Body of pancreas (tissue), 4 donors: ENCODE measurements around the gene PSMD3. TPM values are rescaled to one million over a fixed set of nuclear protein-coding genes. Genes with fewer than 3 reads are reported as not detected.

Source experiments
- ATAC-seq: fragments of 150-250 bp; one replicate; pipeline ENCODE4 v1.9.1; 2016
- DNase-seq, 4 donors: peaks; one replicate each; pipeline ENCODE4 v3.0.0-alpha.2; 2019
- H3K27ac ChIP-seq, 4 donors: fragments of 200-600 bp; sonication (generic); 1 replicate in 3 of 4; 2 replicates in 1 of 4; pipeline versions ENCODE4 v1.5.1 to v1.6.1; 2016 to 2019; ENCODE audit warnings: mild to moderate bottlenecking in 1 of 4, mixed read lengths in 1 of 4, moderate library complexity in 1 of 4
- H3K27me3 ChIP-seq, 2 donors: fragments of 200-600 bp; sonication (generic); one replicate each; pipeline ENCODE4 v1.6.0; 2016; ENCODE audit warnings: mild to moderate bottlenecking in 1 of 2
- H3K36me3 ChIP-seq, 2 donors: fragments of 200-600 bp; sonication (generic); replicated peaks in 1 of 2; 2 replicates each; pipeline ENCODE4 v1.5.1; 2016; ENCODE audit warnings: low read depth in 2 of 2; ENCODE audit not compliant: insufficient read depth in 1 of 2
- H3K4me1 ChIP-seq: fragments of 200-600 bp; sonication (generic); one replicate; pipeline ENCODE4 v1.6.0; 2016
- H3K4me3 ChIP-seq, 2 donors: fragments of 200-600 bp; sonication (generic); 1 replicate in 1 of 2; 2 replicates in 1 of 2; pipeline ENCODE4 v1.5.1; 2016 to 2019
- H3K9me3 ChIP-seq, 3 donors: fragments of 200-600 bp; sonication (generic); 1 replicate in 2 of 3; 2 replicates in 1 of 3; pipeline ENCODE4 v1.5.1; 2016
- POLR2A ChIP-seq, 3 donors: fragments of 450-650 bp; IDR thresholded peaks; one replicate each; pipeline ENCODE4 v1.6.1; 2016; ENCODE audit warnings: antibody characterized with exemption in 3 of 3, mild to moderate bottlenecking in 2 of 3
- WGBS, 2 donors: methylation state at CpG; one replicate each; pipeline ENCODE4 v1.1.5; 2017; 5-methylcytosine and 5-hydroxymethylcytosine counted together
- intact Hi-C: fragments of 100-400 bp; cut with DNase I; formaldehyde crosslinking; loops from one replicate; pipeline ENCODE4 v1.15.1; 2023
- total RNA-seq, 2 donors: library from RNA; depleted of rRNA; stranded (reverse); fragments of >200 nt; gene quantifications; one replicate each; pipeline ENCODE4 v1.1.0, GENCODE V29; 2016
- TF ChIP-seq, protein P1 (sequence below), 7 experiments: fragments of 450-650 bp in 4 of 7; fragments of 200-600 bp in 3 of 7; sonication (generic) in 3 of 7; IDR thresholded peaks; one replicate each; pipeline ENCODE4 v1.5.1; 2016 to 2019; ENCODE audit warnings: antibody characterized with exemption in 7 of 7

PSMD3 gene
- total RNA-seq, 2 donors from 2014 or later = 39.6 to 40.2 TPM

DNA sequence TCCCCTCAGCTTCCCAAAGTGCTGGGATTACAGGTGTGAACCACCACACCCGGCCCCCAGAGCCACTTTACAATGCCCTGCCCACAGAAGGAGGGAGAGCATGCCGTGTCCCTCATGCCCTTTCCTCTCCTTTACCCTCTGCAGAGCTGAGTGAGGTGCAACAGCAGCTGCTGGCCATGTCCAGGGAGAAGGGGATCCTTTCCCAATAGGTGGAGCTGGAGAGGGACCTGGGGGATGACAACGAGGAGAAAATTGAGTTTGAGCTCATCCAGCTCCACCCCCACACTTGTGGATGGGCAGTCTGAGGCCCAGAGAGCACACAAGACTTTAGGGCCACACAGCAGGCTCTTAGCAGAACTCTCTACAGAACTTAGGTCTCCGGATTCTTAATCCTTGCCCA lies 25.7 kb upstream of the PSMD3 start:
- no peak overlapping the region for H3K27ac ChIP-seq
- ATAC-seq = no peak
- H3K9me3 ChIP-seq = no peaks in the 10 kb centered on the region
- H3K27me3 ChIP-seq = no peaks in the 10 kb centered on the region
- H3K36me3 ChIP-seq = no peaks in the 10 kb centered on the region
- TF ChIP-seq POLR2A (IDR thresholded peaks at IDR 0.05) = no peak
- TF ChIP-seq, protein P1, sequence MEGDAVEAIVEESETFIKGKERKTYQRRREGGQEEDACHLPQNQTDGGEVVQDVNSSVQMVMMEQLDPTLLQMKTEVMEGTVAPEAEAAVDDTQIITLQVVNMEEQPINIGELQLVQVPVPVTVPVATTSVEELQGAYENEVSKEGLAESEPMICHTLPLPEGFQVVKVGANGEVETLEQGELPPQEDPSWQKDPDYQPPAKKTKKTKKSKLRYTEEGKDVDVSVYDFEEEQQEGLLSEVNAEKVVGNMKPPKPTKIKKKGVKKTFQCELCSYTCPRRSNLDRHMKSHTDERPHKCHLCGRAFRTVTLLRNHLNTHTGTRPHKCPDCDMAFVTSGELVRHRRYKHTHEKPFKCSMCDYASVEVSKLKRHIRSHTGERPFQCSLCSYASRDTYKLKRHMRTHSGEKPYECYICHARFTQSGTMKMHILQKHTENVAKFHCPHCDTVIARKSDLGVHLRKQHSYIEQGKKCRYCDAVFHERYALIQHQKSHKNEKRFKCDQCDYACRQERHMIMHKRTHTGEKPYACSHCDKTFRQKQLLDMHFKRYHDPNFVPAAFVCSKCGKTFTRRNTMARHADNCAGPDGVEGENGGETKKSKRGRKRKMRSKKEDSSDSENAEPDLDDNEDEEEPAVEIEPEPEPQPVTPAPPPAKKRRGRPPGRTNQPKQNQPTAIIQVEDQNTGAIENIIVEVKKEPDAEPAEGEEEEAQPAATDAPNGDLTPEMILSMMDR (IDR thresholded peaks at IDR 0.05) = no peak
- peaks cover 28% of the 10 kb centered on the region for H3K4me1 ChIP-seq
- intact Hi-C loops = no loop called here
- DNase-seq = no peak
- no peak overlapping the region for H3K4me3 ChIP-seq
- WGBS, 2 donors = 47 to 48% methylated on average over 3 to 4 of the region's 4 CpGs

DNA sequence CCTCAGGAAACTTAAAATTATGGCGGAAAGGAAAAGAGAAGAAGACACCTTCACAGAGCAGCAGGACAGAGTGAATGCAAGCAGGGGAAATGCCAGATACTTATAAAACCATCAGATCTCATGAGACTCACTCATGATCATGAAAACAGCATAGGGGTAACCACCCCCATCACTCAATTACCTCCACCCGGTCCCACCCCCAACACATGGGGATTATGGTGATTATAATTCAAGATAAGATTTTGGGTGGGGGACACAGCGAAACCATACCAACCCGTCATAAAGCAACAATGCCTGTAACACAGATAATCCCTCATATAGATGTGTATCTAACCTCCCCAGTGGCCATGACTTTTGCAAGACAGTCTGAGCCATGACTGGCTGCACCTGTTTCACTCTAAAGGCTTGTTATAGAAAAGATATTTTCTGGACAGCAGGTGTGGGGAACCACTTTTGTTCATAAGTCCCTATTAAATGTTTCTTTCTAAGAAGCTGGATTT lies 24.8 kb upstream of the PSMD3 start:
- intact Hi-C loops = no loop called here
- peaks cover 24% of the 10 kb centered on the region for H3K4me1 ChIP-seq
- no peaks in the 10 kb centered on the region for H3K9me3 ChIP-seq
- no peak overlapping the region for H3K4me3 ChIP-seq
- H3K27ac ChIP-seq = no peak overlapping the region
- DNase-seq (no peak), ATAC-seq (no peak)
- WGBS, 2 donors = 76 to 85% methylated on average over 3 to 4 of the region's 4 CpGs
- no peak for TF ChIP-seq POLR2A (IDR thresholded peaks at IDR 0.05)
- TF ChIP-seq, protein P1 (IDR thresholded peaks at IDR 0.05) = no peak
- H3K27me3 ChIP-seq = no peaks in the 10 kb centered on the region
- H3K36me3 ChIP-seq = no peaks in the 10 kb centered on the region

DNA sequence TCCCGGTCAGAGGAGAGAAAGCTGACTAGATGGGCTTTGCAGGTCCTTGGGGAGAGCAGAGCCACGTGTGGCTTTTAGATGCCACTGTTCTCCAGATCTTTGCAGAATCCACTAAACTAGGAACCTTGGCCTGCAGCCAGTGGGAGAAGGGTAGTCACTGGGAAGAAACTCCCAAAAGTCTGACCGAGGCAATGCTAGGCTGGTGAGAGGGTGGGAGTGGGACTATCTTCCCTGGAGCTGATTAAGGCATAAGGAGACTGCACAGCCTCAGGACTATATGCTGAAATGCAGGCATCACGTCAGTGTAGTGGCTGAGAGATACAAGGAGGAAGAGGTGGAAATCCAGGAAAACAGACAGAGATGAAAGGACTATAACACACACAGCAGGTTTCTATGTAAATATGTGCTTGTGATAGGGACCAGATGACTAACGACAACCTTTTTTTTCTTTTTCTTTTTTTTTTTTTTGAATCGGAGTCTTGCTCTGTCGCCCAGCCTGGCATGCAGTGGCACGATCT lies 20.0 kb upstream of the PSMD3 start:
- intact Hi-C loops = no loop called here
- no peak for TF ChIP-seq POLR2A (IDR thresholded peaks at IDR 0.05)
- TF ChIP-seq, protein P1 (IDR thresholded peaks at IDR 0.05) = no peak
- DNase-seq (no peak), ATAC-seq (no peak)
- H3K4me1 ChIP-seq = peaks cover 7% of the 10 kb centered on the region
- WGBS, 2 donors = 33 to 42% methylated on average over 8 of the region's 8 CpGs
- H3K36me3 ChIP-seq = no peaks in the 10 kb centered on the region
- no peak overlapping the region for H3K4me3 ChIP-seq
- H3K9me3 ChIP-seq = no peaks in the 10 kb centered on the region
- no peaks in the 10 kb centered on the region for H3K27me3 ChIP-seq
- H3K27ac ChIP-seq = no peak overlapping the region

DNA sequence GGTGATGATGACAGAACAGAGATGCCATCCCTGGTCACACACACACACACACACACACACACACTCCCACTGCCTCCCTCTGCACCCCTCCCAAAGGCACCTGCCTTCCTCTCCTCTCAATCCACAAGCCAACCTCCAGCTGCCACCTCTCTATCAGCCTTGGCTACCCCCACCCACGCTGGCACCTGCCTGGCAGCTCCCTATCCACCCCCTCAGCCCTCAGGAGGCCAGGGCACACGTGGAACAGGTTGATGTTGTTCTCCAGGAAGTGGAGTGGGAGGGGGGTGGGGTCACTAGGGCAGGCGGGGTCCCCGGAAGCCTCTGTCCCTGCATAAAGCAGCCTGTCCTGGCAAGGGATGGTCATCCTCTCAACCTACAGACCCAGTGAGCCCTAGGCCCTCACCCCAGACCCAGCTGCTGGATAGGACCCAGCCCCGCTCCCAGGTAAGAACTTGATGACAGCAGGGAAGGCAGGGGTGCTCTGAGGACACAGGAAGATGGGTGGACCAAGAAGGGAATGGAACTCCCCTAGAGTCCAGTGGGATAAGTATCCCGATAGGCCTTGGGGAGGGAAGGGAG lies 17.9 kb upstream of the PSMD3 start, which contains the start of gene GSDMA:
Gene GSDMA, plus strand, starts transcription at position 363 of the 579 bp plus-strand sequence. CDS start 2,684 bp downstream, outside the sequence.
- Histone ChIP-seq H3K27me3 (no peaks in the 10 kb centered on the region), H3K27ac (no peak within 1 kb of the TSS), H3K4me1 (peaks cover 7% of the 10 kb centered on the region), H3K4me3 (no peak within 1 kb of the TSS), H3K9me3 (no peaks in the 10 kb centered on the region), H3K36me3 (no peaks in the 10 kb centered on the region)
- no peak for TF ChIP-seq POLR2A (IDR thresholded peaks at IDR 0.05)
- TF ChIP-seq, protein P1 (IDR thresholded peaks at IDR 0.05) = no peak
- intact Hi-C loops = no loop called here
- WGBS, 2 donors = 11 to 47% methylated on average over 2 to 6 of the region's 6 CpGs
- DNase-seq (no peak), ATAC-seq (no peak)

DNA sequence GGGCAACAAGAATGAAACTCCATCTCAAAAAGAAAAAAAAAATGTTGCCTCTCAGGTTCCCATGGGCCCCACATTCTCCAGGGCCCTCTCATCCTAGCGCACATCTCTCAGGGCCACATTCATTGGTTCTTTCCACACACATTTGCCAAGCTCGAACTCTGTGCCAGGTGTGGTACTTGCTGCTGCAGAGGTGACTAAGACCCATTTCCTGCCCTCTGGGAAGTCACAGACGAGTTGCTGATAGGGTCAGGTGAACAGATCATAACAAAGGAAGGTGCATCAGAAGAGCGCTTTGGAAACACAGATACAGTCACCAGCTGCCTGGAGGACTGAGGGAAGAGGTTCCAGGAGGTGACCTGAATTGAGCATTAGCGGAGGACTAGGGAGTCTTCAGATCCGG lies 16.8 kb upstream of the PSMD3 start:
- Histone ChIP-seq H3K36me3 (no peaks in the 10 kb centered on the region), H3K9me3 (no peaks in the 10 kb centered on the region), H3K27me3 (no peaks in the 10 kb centered on the region), H3K4me3 (no peak overlapping the region), H3K27ac (no peak overlapping the region), H3K4me1 (peaks cover 6% of the 10 kb centered on the region)
- no peak for DNase-seq
- 51 to 67% methylated on average over 6 of the region's 6 CpGs for WGBS, 2 donors
- no peak for ATAC-seq
- intact Hi-C loops = no loop called here
- TF ChIP-seq, protein P1 (IDR thresholded peaks at IDR 0.05) = no peak
